ENCODE data around the gene EPHB2. TPM values are rescaled to one million over a fixed set of nuclear protein-coding genes. Genes with fewer than 3 reads are reported as not detected.

Gene EPHB2
- total RNA-seq, 1 donor from 2014 or later: 69.4 TPM

DNA sequence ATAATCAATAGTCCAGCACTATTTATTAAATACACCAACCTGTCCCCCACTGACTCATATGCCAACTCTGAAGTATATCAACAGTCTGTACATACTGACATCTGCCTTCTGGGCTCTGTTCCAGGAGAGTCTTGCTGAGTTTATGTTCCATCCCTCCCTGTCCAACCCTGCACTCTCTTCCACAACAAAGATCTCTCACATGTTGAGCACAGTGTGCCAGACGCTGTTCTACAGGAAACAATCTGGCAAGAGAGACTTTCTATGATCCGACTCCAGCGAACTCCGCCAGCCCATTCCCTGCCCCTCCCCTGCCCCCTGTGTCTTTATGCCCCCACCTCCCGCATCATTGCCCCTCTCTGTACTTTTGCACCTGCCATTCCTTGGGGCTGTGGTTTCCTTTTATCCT is 258.7 kb downstream of the EPHB2 start:
- Mint-ChIP-seq H3K36me3 (ENCODE audit: insufficient read depth) (peaks cover 2% of the 10 kb centered on the region), H3K9me3 (ENCODE audit: low read depth) (peaks cover 12% of the 10 kb centered on the region), H3K4me3 (ENCODE audit: low read depth) (no peak overlapping the region), H3K27me3 (peaks cover 40% of the 10 kb centered on the region), H3K27ac (no peak overlapping the region), H3K4me1 (ENCODE audit: low read depth) (peaks cover 4% of the 10 kb centered on the region)
- DNase-seq (ENCODE audit: low spot score, unreplicated experiment): no peak
- no peak for TF ChIP-seq CTCF (IDR thresholded peaks at IDR 0.05; ENCODE audit: unreplicated experiment)

DNA sequence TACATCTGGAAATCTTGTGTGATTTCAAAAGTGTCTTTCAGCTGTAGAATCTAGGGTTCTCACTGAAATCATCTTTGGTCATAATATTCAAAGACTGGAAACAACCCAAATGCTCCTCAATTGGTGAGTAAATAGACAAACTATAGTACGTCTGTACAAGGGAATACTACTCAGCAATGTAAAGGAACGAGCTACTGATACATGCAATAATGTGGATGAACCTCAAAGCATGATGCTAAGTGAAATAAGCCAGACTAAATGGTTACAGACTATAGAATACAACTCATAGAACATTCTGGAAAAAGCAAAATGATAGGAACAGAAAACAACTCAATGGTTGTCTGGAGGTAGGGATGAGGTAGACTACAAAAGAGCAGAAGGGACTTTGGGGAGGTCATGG is 259.5 kb downstream of the EPHB2 start:
- H3K36me3 Mint-ChIP-seq (ENCODE audit: insufficient read depth): peaks cover 2% of the 10 kb centered on the region
- H3K4me3 Mint-ChIP-seq (ENCODE audit: low read depth): no peak overlapping the region
- H3K4me1 Mint-ChIP-seq (ENCODE audit: low read depth): peaks cover 5% of the 10 kb centered on the region
- H3K27me3 Mint-ChIP-seq: peaks cover 40% of the 10 kb centered on the region
- H3K9me3 Mint-ChIP-seq (ENCODE audit: low read depth): peaks cover 12% of the 10 kb centered on the region
- H3K27ac Mint-ChIP-seq: no peak overlapping the region
- TF ChIP-seq CTCF (IDR thresholded peaks at IDR 0.05; ENCODE audit: unreplicated experiment): no peak
- DNase-seq (ENCODE audit: low spot score, unreplicated experiment): no peak

Small RNAs within 50 kb of the gene (microRNA-seq; reads per million reads assigned to microRNA genes)
- gene MIR4253 (ENCODE audit: borderline number of aligned reads, unreplicated experiment) (not detected), gene MIR4684 (ENCODE audit: borderline number of aligned reads, unreplicated experiment) (not detected)

Other genes with a start within 250 kb of the EPHB2 start
- gene EPHA8, start 147.3 kb upstream of the EPHB2 start, total RNA-seq: 0.11 and 0.24 TPM in 2 replicates
- gene C1QA, start 74.2 kb upstream of the EPHB2 start, total RNA-seq: not detected in 2 replicates
- gene C1QC, start 67.2 kb upstream of the EPHB2 start, total RNA-seq: not detected in 2 replicates
- gene C1QB, start 57.6 kb upstream of the EPHB2 start, total RNA-seq: not detected in 2 replicates